ENCODE results near the gene GBP5.
"Not testable (repeated sequence)": the region's sequence is repeated elsewhere in the genome, so short reads cannot be mapped to it uniquely, and the experiment has no call there.

The GBP5 gene, protein sequence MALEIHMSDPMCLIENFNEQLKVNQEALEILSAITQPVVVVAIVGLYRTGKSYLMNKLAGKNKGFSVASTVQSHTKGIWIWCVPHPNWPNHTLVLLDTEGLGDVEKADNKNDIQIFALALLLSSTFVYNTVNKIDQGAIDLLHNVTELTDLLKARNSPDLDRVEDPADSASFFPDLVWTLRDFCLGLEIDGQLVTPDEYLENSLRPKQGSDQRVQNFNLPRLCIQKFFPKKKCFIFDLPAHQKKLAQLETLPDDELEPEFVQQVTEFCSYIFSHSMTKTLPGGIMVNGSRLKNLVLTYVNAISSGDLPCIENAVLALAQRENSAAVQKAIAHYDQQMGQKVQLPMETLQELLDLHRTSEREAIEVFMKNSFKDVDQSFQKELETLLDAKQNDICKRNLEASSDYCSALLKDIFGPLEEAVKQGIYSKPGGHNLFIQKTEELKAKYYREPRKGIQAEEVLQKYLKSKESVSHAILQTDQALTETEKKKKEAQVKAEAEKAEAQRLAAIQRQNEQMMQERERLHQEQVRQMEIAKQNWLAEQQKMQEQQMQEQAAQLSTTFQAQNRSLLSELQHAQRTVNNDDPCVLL

DNA sequence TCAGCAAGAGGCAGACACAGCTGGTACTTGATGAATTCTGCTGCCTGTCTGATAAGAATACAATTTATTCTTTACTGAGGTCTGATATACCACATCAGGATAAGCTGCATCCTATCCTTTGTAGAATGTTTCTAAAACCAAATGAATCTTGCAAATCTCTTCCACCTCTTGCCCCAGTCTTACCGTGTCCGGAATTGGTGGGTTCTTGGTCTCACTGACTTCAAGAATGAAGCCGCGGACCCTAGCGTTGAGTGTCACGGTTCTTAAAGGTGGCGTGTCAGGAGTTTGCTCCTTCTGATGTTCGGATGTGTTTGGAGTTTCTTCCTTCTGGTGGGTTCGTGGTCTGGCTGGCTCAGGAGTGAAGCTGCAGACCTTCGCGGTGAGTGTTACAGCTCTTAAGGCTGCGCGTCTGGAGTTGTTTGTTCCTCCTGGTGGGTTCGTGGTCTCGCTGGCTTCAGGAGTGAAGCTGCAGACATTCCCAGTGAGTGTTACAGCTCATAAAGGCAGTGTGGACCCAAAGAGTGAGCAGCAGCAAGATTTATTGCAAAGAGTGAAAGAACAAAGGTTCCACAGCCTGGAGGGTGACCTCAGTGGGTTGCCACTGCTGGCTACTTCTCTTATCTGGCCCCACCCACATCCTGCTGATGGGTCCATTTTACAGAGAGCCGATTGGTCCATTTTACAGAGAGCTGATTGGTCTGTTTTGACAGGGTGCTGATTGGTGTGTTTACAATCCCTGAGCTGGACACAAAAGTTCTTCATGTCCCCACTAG is at the start of gene GBP5:
Gene GBP5, minus strand, starts transcription at position 592 of the 773 bp plus-strand sequence. CDS start 3,305 bp downstream, outside the sequence.
- H3K27ac ChIP-seq: not testable (repeated sequence)

DNA sequence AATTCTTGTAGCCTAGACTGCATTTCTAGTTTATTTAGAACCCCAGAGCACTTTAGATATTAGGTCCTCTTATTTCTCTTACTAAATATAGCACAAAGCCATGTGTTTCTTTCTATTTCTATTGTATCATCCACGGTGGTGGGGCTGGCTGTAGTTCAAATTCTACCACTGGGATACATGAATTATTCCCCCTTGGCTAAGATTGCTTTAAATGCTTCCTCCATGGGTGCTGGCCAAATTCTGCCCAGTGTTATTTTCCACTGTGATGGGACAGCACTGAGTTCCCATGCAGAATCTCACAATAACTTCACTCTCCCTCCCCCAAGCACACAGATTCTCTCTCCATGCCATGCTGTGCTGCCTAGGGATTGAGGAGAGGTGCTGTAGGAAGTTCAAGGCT is 49.7 kb upstream of the GBP5 start:
- TF ChIP-seq, protein P1, sequence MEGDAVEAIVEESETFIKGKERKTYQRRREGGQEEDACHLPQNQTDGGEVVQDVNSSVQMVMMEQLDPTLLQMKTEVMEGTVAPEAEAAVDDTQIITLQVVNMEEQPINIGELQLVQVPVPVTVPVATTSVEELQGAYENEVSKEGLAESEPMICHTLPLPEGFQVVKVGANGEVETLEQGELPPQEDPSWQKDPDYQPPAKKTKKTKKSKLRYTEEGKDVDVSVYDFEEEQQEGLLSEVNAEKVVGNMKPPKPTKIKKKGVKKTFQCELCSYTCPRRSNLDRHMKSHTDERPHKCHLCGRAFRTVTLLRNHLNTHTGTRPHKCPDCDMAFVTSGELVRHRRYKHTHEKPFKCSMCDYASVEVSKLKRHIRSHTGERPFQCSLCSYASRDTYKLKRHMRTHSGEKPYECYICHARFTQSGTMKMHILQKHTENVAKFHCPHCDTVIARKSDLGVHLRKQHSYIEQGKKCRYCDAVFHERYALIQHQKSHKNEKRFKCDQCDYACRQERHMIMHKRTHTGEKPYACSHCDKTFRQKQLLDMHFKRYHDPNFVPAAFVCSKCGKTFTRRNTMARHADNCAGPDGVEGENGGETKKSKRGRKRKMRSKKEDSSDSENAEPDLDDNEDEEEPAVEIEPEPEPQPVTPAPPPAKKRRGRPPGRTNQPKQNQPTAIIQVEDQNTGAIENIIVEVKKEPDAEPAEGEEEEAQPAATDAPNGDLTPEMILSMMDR (conservative IDR thresholded peaks at IDR 0.05): no peak
- TF ChIP-seq ZFX (IDR thresholded peaks at IDR 0.05): no peak
- H3K27ac ChIP-seq: no peak overlapping the region

DNA sequence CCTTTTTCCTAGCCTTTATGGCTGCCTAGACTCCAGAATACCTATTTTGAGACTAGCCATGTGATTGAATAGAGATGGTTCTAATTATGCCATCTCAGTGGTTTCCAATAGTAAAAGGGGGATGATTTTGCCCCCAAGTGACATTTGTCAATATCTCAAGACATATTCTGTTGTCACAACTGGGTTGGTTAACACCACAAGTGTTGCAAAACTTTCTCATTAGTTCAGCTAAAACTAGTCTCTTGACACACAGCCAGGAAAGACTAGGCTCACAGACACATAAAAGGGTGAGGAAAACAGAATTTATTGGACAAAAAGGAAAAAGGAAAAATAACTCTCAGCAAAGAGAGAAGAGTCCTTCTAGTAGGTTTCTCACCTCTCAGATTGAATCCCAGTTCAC is 39.9 kb upstream of the GBP5 start:
- TF ChIP-seq, protein P1 (conservative IDR thresholded peaks at IDR 0.05): no peak
- no peak for TF ChIP-seq ZFX (IDR thresholded peaks at IDR 0.05)
- H3K27ac ChIP-seq: no peak overlapping the region

DNA sequence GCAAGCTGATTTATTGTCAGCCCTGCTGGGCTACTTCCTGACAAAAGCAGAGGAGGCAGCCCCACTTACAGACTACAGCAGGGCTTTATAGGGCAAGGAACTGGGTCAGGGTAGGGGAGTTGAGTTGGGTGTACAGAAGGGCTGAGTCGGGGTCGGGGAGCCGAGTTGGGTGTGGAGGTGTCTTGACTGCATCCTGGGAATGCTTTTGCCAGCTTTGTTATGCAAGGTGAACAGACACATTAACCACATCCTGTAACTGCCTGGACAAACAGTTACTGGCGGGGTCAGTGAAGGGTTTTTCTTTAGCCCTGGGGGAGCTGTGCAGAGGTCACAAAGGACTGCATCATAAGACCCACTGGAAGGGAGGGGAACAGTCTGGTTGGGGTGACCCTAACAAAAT is 39.1 kb upstream of the GBP5 start:
- TF ChIP-seq, protein P1 (conservative IDR thresholded peaks at IDR 0.05): no peak
- no peak for TF ChIP-seq ZFX (IDR thresholded peaks at IDR 0.05)
- H3K27ac ChIP-seq: no peak overlapping the region

DNA sequence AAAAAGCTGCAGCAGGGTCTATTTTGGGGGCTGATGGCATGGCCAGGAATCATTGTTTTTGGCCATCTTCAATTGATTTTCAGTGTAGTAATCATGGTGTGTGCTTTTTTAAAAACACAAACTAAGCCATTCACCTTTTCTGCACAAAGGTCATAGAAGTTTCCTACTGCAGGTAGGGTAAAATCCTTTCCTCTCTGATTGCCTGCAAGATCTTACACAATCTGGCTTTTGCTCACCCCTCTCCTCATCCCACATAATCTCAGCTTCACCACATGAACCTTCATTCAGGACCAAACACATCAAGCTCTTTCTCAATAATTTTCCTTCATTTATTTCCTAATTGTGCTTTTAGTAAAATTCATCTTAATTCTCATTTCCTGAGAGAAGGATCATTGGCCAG is 38.3 kb upstream of the GBP5 start:
- TF ChIP-seq, protein P1 (conservative IDR thresholded peaks at IDR 0.05): no peak
- TF ChIP-seq ZFX (IDR thresholded peaks at IDR 0.05): no peak
- H3K27ac ChIP-seq: no peak overlapping the region

DNA sequence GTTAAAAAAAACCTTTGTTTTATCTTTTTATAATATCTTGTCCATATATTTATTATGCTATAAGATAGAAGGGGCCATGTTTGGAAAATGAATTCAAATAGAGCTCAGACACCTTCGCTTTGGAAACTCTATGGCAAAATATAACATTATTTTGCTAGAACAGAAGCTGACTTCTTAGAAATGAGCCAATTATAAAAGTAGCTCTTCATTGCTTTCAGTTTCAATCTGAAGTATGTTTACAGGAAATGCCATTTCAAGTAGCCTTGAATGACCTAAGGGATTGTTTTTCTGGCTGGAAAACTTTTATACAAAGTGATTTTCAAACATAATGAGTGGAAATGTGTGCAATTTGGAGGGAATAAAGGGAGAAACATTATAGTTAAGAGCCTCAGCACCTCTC is 37.8 kb upstream of the GBP5 start:
- H3K27ac ChIP-seq: no peak overlapping the region
- TF ChIP-seq, protein P1 (conservative IDR thresholded peaks at IDR 0.05): no peak
- no peak for TF ChIP-seq ZFX (IDR thresholded peaks at IDR 0.05)

DNA sequence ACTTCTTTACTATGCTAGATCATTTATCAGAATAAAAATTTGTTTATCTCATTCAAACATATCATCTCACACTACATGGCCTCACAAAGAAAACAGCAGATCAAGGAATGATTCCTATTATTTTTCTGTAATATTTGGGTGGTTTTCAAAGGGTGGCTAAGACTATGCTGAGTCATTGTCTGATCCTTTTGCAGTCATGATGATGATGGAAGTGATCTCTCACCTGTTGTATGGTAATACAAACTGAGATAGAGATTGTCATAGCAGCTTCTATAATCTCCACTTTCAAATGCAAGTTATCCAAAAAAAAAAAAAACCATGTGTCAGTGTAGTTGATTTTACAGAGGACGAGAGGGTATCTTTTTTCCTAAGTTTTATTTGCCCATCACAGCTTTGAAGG is 37.2 kb upstream of the GBP5 start:
- H3K27ac ChIP-seq: no peak overlapping the region
- no peak for TF ChIP-seq ZFX (IDR thresholded peaks at IDR 0.05)
- TF ChIP-seq, protein P1 (conservative IDR thresholded peaks at IDR 0.05): no peak
